ENCODE measurements around the gene SNHG17. TPM values are rescaled to one million over a fixed set of nuclear protein-coding genes. Genes with fewer than 3 reads are reported as not detected.

The SNHG17 gene
- polyA plus RNA-seq, 2 of the 4 experiments (the other 2 are of a cell fraction) = 125 to 154 TPM

GRCh38 chr20:38407321-38407720 is 27.8 kb downstream of the SNHG17 start:
- Histone ChIP-seq H3K27ac (0 out of 6 replicates have a peak overlapping the region, but pooled peaks of 1 of the 2 experiments have one; percentile 28), H3K4me3 (no peak overlapping the region), H3K4me2 (no peak overlapping the region), H3K9me3 (0 out of 3 replicates have a peak, but pooled peaks cover 3% of the 10 kb centered on the region), H3K4me1 (peaks cover 5% of the 10 kb centered on the region; the same call in 2 of the 3 replicates)
- CTCF ChIA-PET = interaction anchor here (1.1 to 1.8 kb wide), 6 partner anchors 18 to 363 kb away, joined by 3 to 7 read pairs (median 4); no protein-coding TSS in a partner anchor
- 90% methylated on average over 8 of the region's 29 CpGs for WGBS (ENCODE audit: missing lambda C conversion rate)
- DNase-seq (ENCODE audit: low read depth in 1 of 2, low spot score in 1 of 2) (no peak), FAIRE-seq (no peak), ATAC-seq (no peak)
- no peak for TF ChIP-seq HEYL (CRISPR knock-in tag; IDR thresholded peaks at IDR 0.05)
- no peak for TF ChIP-seq KDM1A (IDR thresholded peaks at IDR 0.05; ENCODE audit: low read depth)
- no peak for TF ChIP-seq CHD2 (IDR thresholded peaks at IDR 0.05; ENCODE audit: low read length, partially characterized antibody)
- no peak for TF ChIP-seq TP53 (CRISPR knock-in tag; IDR thresholded peaks at IDR 0.05)
- no peak for TF ChIP-seq RFX5 (IDR thresholded peaks at IDR 0.05)
- no peak for TF ChIP-seq CBX8 (IDR thresholded peaks at IDR 0.05)
- no peak for TF ChIP-seq RCOR1 (IDR thresholded peaks at IDR 0.05; ENCODE audit: low read depth, low read length)
- TF ChIP-seq RAD21 (conservative IDR thresholded peaks at IDR 0.05 in 1 of 2, IDR thresholded peaks at IDR 0.05 in 1 of 2) = no peak
- no peak for TF ChIP-seq MYC (IDR thresholded peaks at IDR 0.05; ENCODE audit: borderline replicate concordance, low read length)
- POLR2A ChIA-PET = no interaction called here

GRCh38 chr20:38406476-38406875 is 28.7 kb downstream of the SNHG17 start:
- no peak for DNase-seq (ENCODE audit: low read depth in 1 of 2, low spot score in 1 of 2)
- no peak for ATAC-seq
- Histone ChIP-seq H3K4me2 (no peak overlapping the region), H3K4me1 (peaks cover 5% of the 10 kb centered on the region; the same call in 2 of the 3 replicates), H3K27ac (no peak overlapping the region), H3K4me3 (no peak overlapping the region), H3K9me3 (0 out of 3 replicates have a peak, but pooled peaks cover 3% of the 10 kb centered on the region)
- POLR2A ChIA-PET = no interaction called here
- FAIRE-seq = no peak
- no peak for TF ChIP-seq BHLHE40 (IDR thresholded peaks at IDR 0.05; ENCODE audit: low read depth, low read length)
- no peak for TF ChIP-seq RNF2 (IDR thresholded peaks at IDR 0.05; ENCODE audit: borderline replicate concordance, low read depth)
- TF ChIP-seq NFE2L2 (conservative IDR thresholded peaks at IDR 0.05; ENCODE audit: low read length) = no peak
- TF ChIP-seq FOSL2 (IDR thresholded peaks at IDR 0.05) = no peak
- no peak for TF ChIP-seq FOSL2 (CRISPR knock-in tag; IDR thresholded peaks at IDR 0.05)
- no peak for TF ChIP-seq NR3C1 (IDR thresholded peaks at IDR 0.05)
- TF ChIP-seq ZSCAN20 (CRISPR knock-in tag; IDR thresholded peaks at IDR 0.05) = no peak
- no peak for TF ChIP-seq USF2 (IDR thresholded peaks at IDR 0.05)
- CTCF ChIA-PET = interaction anchor here (1.1 to 1.8 kb wide), 5 partner anchors 65 to 842 kb away, joined by 3 to 10 read pairs (median 5); no protein-coding TSS in a partner anchor
- whole genome bisulfite sequencing (ENCODE audit: missing lambda C conversion rate) = 94% methylated on average over 5 of the region's 5 CpGs

GRCh38 chr20:38405132-38405531 is 30.0 kb downstream of the SNHG17 start:
- 83% methylated on average over 2 of the region's 2 CpGs for WGBS (ENCODE audit: missing lambda C conversion rate)
- Histone ChIP-seq H3K9me3 (0 out of 3 replicates have a peak, but pooled peaks cover 3% of the 10 kb centered on the region), H3K4me1 (peaks cover 5% of the 10 kb centered on the region; the same call in 2 of the 3 replicates), H3K4me3 (no peak overlapping the region), H3K27ac (no peak overlapping the region), H3K4me2 (no peak overlapping the region)
- no peak for FAIRE-seq
- ChIA-PET CTCF (interaction anchor here (0.5 to 1.8 kb wide), 5 partner anchors 9 to 841 kb away, joined by 3 to 10 read pairs (median 3); partner anchors contain the start of gene RALGAPB), POLR2A (no interaction called here)
- TF ChIP-seq SMC3 (IDR thresholded peaks at IDR 0.05) (no peak), ELK1 (IDR thresholded peaks at IDR 0.05; ENCODE audit: low read depth, low read length) (no peak), EP300 (IDR thresholded peaks at IDR 0.05) (no peak), ESRRA (IDR thresholded peaks at IDR 0.05; ENCODE audit: borderline replicate concordance, low read length) (no peak), SREBF2 (IDR thresholded peaks at IDR 0.05) (no peak), MYC (IDR thresholded peaks at IDR 0.05; ENCODE audit: borderline replicate concordance, low read length) (no peak), KDM1A (IDR thresholded peaks at IDR 0.05; ENCODE audit: low read depth) (no peak), E2F6 (IDR thresholded peaks at IDR 0.05; ENCODE audit: borderline replicate concordance, low read depth) (no peak), NR3C1 (IDR thresholded peaks at IDR 0.05) (no peak), HOXB13 (CRISPR knock-in tag; IDR thresholded peaks at IDR 0.05; ENCODE audit: low read depth) (no peak)
- no peak for ATAC-seq
- DNase-seq (ENCODE audit: low read depth in 1 of 2, low spot score in 1 of 2) = no peak

All from A549 (cell line).